LHCN-M2 (cell line): ENCODE measurements around the gene LRRC8D. TPM values are rescaled to one million over a fixed set of nuclear protein-coding genes. Genes with fewer than 3 reads are reported as not detected.

ENCODE experiments used
- DNase-seq: peaks from one replicate; pipeline ENCODE4 v3.0.0-alpha.2; 2012; ENCODE audit warnings: low read depth
- total RNA-seq: library from RNA; depleted of rRNA; stranded (reverse); fragments of >200 nt; gene quantifications from 2 replicates; pipeline ENCODE4 v1.2.3, GENCODE V29; 2014

The LRRC8D gene
- total RNA-seq, 1 experiment from 2014 or later, result 23.9 TPM

- DNase-seq, result no peak
These were observed 13.3 kb upstream of the LRRC8D start for GRCh38 chr1:89807503-89807902.

GRCh38 chr1:89807983-89808382 is 12.8 kb upstream of the LRRC8D start:
- no peak for DNase-seq

- DNase-seq, result no peak
These were observed 12.3 kb upstream of the LRRC8D start for GRCh38 chr1:89808441-89809117.

GRCh38 chr1:89809556-89809955 is 11.3 kb upstream of the LRRC8D start:
- no peak for DNase-seq

GRCh38 chr1:89810302-89810701 is 10.5 kb upstream of the LRRC8D start:
- no peak for DNase-seq

GRCh38 chr1:89810880-89811279 is 10.0 kb upstream of the LRRC8D start:
- DNase-seq, result no peak

- no peak for DNase-seq
These were observed 7.8 kb upstream of the LRRC8D start for GRCh38 chr1:89812992-89813391.

GRCh38 chr1:89815040-89815439 is 5.8 kb upstream of the LRRC8D start:
- DNase-seq, result no peak

- DNase-seq, result no peak
These were observed 5.2 kb upstream of the LRRC8D start for GRCh38 chr1:89815611-89816010.

- no peak for DNase-seq
These were observed 4.5 kb upstream of the LRRC8D start for GRCh38 chr1:89816366-89816765.

GRCh38 chr1:89821322-89822108 is 683 bp downstream of the LRRC8D start:
- DNase-seq, result no peak

- DNase-seq, result no peak
These were observed 1.5 kb downstream of the LRRC8D start for GRCh38 chr1:89822109-89822962.

GRCh38 chr1:89822999-89823628 is 2.3 kb downstream of the LRRC8D start:
- DNase-seq, result no peak

- DNase-seq, result no peak
These were observed 3.0 kb downstream of the LRRC8D start for GRCh38 chr1:89823679-89824292.

GRCh38 chr1:89826594-89826993 is 5.8 kb downstream of the LRRC8D start:
- DNase-seq, result no peak

GRCh38 chr1:89827330-89827729 is 6.5 kb downstream of the LRRC8D start:
- DNase-seq, result no peak

GRCh38 chr1:89827902-89828301 is 7.1 kb downstream of the LRRC8D start:
- DNase-seq, result no peak

GRCh38 chr1:89829186-89829585 is 8.4 kb downstream of the LRRC8D start:
- no peak for DNase-seq

GRCh38 chr1:89831462-89832120 is 10.8 kb downstream of the LRRC8D start:
- DNase-seq, result no peak

- no peak for DNase-seq
These were observed 11.8 kb downstream of the LRRC8D start for GRCh38 chr1:89832496-89833127.
